Spleen (tissue), 7 donors: Measurements from ENCODE around the gene SHISA2.

Experiments
- POLR2A ChIP-seq, 3 donors: fragments of 450-650 bp; IDR thresholded peaks; one replicate each; pipeline ENCODE4 v1.5.1; 2017; ENCODE audit warnings: antibody characterized with exemption in 3 of 3, mild to moderate bottlenecking in 1 of 3
- TF ChIP-seq, protein P1 (sequence below), 11 experiments: fragments of 200-600 bp in 7 of 11; fragments of 450-650 bp in 4 of 11; sonication (generic) in 4 of 11; IDR thresholded peaks in 8 of 11; conservative IDR thresholded peaks in 3 of 11; 1 replicate in 7 of 11; 2 replicates in 4 of 11; pipeline versions ENCODE4 v1.4.0 to v1.8.0; 2016 to 2021; ENCODE audit warnings: antibody characterized with exemption in 11 of 11, inconsistent platforms in 4 of 11, mild to moderate bottlenecking in 1 of 11
- donor health status: DM: no; HTN: no; CAD: no; lungs with moderate emphysema.
- donor health status: DM: no; HTN: no; CAD: no.
- donor health status: DM: no; HTN: no; CAD: no.

DNA sequence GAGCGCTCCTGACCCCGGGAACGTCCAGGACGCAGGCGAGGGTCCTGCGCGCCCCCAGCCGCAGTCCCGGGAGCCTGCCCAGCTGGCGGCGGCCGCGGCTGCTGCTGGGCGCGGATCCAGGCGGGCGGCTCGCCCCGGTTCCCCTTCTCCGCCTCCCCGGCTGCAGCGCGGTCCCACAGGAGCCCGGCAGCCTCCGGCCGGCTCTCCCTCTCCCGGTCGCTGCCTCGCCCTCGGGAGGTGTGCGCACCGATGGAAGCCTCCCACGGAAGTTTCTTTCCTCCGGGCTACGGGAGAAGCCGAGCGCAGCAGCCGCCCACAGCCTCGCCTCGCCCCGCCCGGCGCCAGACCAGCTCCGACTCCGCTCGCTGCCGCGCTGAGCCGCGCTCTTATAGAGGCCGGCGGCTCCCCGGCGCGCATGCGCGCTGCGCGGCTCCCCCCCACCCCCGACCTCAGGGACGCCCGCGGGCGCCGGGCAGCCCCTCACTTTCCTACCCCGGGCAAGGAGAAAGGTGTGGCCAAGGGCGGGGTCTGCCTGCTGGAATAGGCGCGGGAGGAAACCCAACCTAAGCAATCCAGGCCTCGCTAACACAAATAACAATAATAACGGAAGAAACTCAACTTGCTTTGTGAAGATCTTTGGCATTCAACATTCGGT lies at the start of gene SHISA2:
- TF ChIP-seq, protein P1, sequence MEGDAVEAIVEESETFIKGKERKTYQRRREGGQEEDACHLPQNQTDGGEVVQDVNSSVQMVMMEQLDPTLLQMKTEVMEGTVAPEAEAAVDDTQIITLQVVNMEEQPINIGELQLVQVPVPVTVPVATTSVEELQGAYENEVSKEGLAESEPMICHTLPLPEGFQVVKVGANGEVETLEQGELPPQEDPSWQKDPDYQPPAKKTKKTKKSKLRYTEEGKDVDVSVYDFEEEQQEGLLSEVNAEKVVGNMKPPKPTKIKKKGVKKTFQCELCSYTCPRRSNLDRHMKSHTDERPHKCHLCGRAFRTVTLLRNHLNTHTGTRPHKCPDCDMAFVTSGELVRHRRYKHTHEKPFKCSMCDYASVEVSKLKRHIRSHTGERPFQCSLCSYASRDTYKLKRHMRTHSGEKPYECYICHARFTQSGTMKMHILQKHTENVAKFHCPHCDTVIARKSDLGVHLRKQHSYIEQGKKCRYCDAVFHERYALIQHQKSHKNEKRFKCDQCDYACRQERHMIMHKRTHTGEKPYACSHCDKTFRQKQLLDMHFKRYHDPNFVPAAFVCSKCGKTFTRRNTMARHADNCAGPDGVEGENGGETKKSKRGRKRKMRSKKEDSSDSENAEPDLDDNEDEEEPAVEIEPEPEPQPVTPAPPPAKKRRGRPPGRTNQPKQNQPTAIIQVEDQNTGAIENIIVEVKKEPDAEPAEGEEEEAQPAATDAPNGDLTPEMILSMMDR (IDR thresholded peaks at IDR 0.05 in 8 of 11, conservative IDR thresholded peaks at IDR 0.05 in 3 of 11): no peak
- TF ChIP-seq POLR2A (IDR thresholded peaks at IDR 0.05): no peak
